ENCODE measurements around the gene ANKRD6. TPM values are rescaled to one million over a fixed set of nuclear protein-coding genes. Genes with fewer than 3 reads are reported as not detected.

ANKRD6 gene
- total RNA-seq, 4 donors from 2014 or later = 1.6 to 6.8 (median 2.9) TPM

- intact Hi-C loops (cut with DNase I; ENCODE audit: low total_unique reads) = no loop called here
Observed at GRCh38 chr6:89462503-89462902, 29.6 kb downstream of the ANKRD6 start.

GRCh38 chr6:89464295-89464694 is 31.3 kb downstream of the ANKRD6 start:
- Histone ChIP-seq H3K4me1 (peaks cover 0 to 5% of the 10 kb centered on the region in 2 donors), H3K4me3 (no peak overlapping the region), H3K9me3 (no peaks in the 10 kb centered on the region), H3K36me3 (no peaks in the 10 kb centered on the region), H3K27me3 (no peaks in the 10 kb centered on the region), H3K27ac (no peak overlapping the region)
- in situ Hi-C loops (cut with MboI; ENCODE audit: low sequenced_read_pairs in 4 of 4) = no loop called here
- intact Hi-C loops (cut with DNase I; ENCODE audit: low total_unique reads) = no loop called here
- no peak for ATAC-seq
- DNase-seq = no peak
- TF ChIP-seq POLR2A (IDR thresholded peaks at IDR 0.05) = no peak
- TF ChIP-seq CTCF (IDR thresholded peaks at IDR 0.05 in 4 of 5, conservative IDR thresholded peaks at IDR 0.05 in 1 of 5) = no peak

More at GRCh38 chr6:89462503-89462902, 29.6 kb downstream of the ANKRD6 start:
- ATAC-seq (no peak), DNase-seq (no peak)
- H3K9me3 ChIP-seq = no peaks in the 10 kb centered on the region
- no peak overlapping the region for H3K27ac ChIP-seq
- H3K27me3 ChIP-seq = no peaks in the 10 kb centered on the region
- no peaks in the 10 kb centered on the region for H3K4me1 ChIP-seq
- no peaks in the 10 kb centered on the region for H3K36me3 ChIP-seq
- TF ChIP-seq CTCF (IDR thresholded peaks at IDR 0.05 in 4 of 5, conservative IDR thresholded peaks at IDR 0.05 in 1 of 5) = no peak
- TF ChIP-seq POLR2A (IDR thresholded peaks at IDR 0.05) = no peak
- no peak overlapping the region for H3K4me3 ChIP-seq
- in situ Hi-C loops (cut with MboI; ENCODE audit: low sequenced_read_pairs in 4 of 4) = no loop called here

- TF ChIP-seq POLR2A (IDR thresholded peaks at IDR 0.05) (no peak), CTCF (IDR thresholded peaks at IDR 0.05 in 4 of 5, conservative IDR thresholded peaks at IDR 0.05 in 1 of 5) (no peak)
- intact Hi-C loops (cut with DNase I; ENCODE audit: low total_unique reads) (no loop called here), in situ Hi-C loops (cut with MboI; ENCODE audit: low sequenced_read_pairs in 4 of 4) (no loop called here)
- DNase-seq (no peak), ATAC-seq (no peak)
- Histone ChIP-seq H3K27ac (no peak overlapping the region), H3K9me3 (no peaks in the 10 kb centered on the region), H3K36me3 (no peaks in the 10 kb centered on the region), H3K27me3 (no peaks in the 10 kb centered on the region), H3K4me1 (peaks cover 3 to 5% of the 10 kb centered on the region in 2 donors), H3K4me3 (no peak overlapping the region)
Observed at GRCh38 chr6:89467437-89467836, 34.5 kb downstream of the ANKRD6 start.

- no peak for TF ChIP-seq POLR2A (IDR thresholded peaks at IDR 0.05)
- TF ChIP-seq CTCF (IDR thresholded peaks at IDR 0.05 in 4 of 5, conservative IDR thresholded peaks at IDR 0.05 in 1 of 5) = no peak
- intact Hi-C loops (cut with DNase I; ENCODE audit: low total_unique reads) = no loop called here
- Histone ChIP-seq H3K27me3 (no peaks in the 10 kb centered on the region), H3K4me3 (no peak overlapping the region), H3K27ac (no peak overlapping the region), H3K4me1 (peaks cover 3 to 5% of the 10 kb centered on the region in 2 donors), H3K36me3 (no peaks in the 10 kb centered on the region), H3K9me3 (no peaks in the 10 kb centered on the region)
- in situ Hi-C loops (cut with MboI; ENCODE audit: low sequenced_read_pairs in 4 of 4) = no loop called here
- ATAC-seq (no peak), DNase-seq (no peak)
Observed at GRCh38 chr6:89468998-89469397, 36.0 kb downstream of the ANKRD6 start.

- H3K36me3 ChIP-seq = no peaks in the 10 kb centered on the region
- H3K4me1 ChIP-seq = peaks cover 3 to 13% of the 10 kb centered on the region in 2 donors
- H3K27ac ChIP-seq = no peak overlapping the region
- DNase-seq = no peak
- in situ Hi-C loops (cut with MboI; ENCODE audit: low sequenced_read_pairs in 4 of 4) = no loop called here
- no peak for ATAC-seq
- no peaks in the 10 kb centered on the region for H3K27me3 ChIP-seq
- no peaks in the 10 kb centered on the region for H3K9me3 ChIP-seq
- intact Hi-C loops (cut with DNase I; ENCODE audit: low total_unique reads) = no loop called here
- no peak overlapping the region for H3K4me3 ChIP-seq
- no peak for TF ChIP-seq CTCF (IDR thresholded peaks at IDR 0.05 in 4 of 5, conservative IDR thresholded peaks at IDR 0.05 in 1 of 5)
- TF ChIP-seq POLR2A (IDR thresholded peaks at IDR 0.05) = no peak
Observed at GRCh38 chr6:89471287-89471867, 38.4 kb downstream of the ANKRD6 start.
